HepG2 (cell line): ENCODE data around the gene WDR93. TPM values are rescaled to one million over a fixed set of nuclear protein-coding genes. Genes with fewer than 3 reads are reported as not detected.

Experiments used
- FOSL1 ChIP-seq: sonication (generic); formaldehyde crosslinking; IDR thresholded peaks from 2 replicates; pipeline ENCODE4 v1.9.0; 2021; ENCODE audit warnings: missing genetic modification reagents, borderline replicate concordance
- HMG20B ChIP-seq: conservative IDR thresholded peaks from 2 replicates; pipeline ENCODE4 v1.6.1; 2016; ENCODE audit warnings: missing genetic modification reagents, missing compliant biosample characterization
- HNRNPK ChIP-seq: fragments of 200-400 bp; formaldehyde crosslinking; IDR thresholded peaks from 2 replicates; pipeline ENCODE4 v1.6.1; 2018; ENCODE audit warnings: low read length, low read depth, moderate library complexity, mild to moderate bottlenecking; ENCODE audit not compliant: poor library complexity, severe bottlenecking
- HOXA3 ChIP-seq: sonication (generic); formaldehyde crosslinking; IDR thresholded peaks from 2 replicates; pipeline ENCODE4 v1.5.0; 2020; ENCODE audit warnings: missing genetic modification reagents
- TAF1 ChIP-seq: sonication (generic); formaldehyde crosslinking; IDR thresholded peaks from 2 replicates; pipeline ENCODE4 v1.4.0; 2020; ENCODE audit warnings: missing genetic modification reagents
- TBX2 ChIP-seq: sonication (generic); formaldehyde crosslinking; IDR thresholded peaks from 2 replicates; pipeline ENCODE4 v1.5.0; 2020; ENCODE audit warnings: missing genetic modification reagents, mild to moderate bottlenecking, borderline replicate concordance
- ZKSCAN8 ChIP-seq: IDR thresholded peaks from 2 replicates; pipeline ENCODE4 v1.6.1; 2016; ENCODE audit warnings: borderline replicate concordance, missing genetic modification reagents, missing compliant biosample characterization
- ZNF264 ChIP-seq: sonication (generic); formaldehyde crosslinking; IDR thresholded peaks from 2 replicates; pipeline ENCODE4 v1.4.0; 2020; ENCODE audit warnings: missing genetic modification reagents
- ZNF605 ChIP-seq: sonication (generic); formaldehyde crosslinking; IDR thresholded peaks from 2 replicates; pipeline ENCODE4 v1.8.0; 2022; ENCODE audit warnings: mild to moderate bottlenecking, missing genetic modification reagents
- ZNF747 ChIP-seq: sonication (generic); formaldehyde crosslinking; IDR thresholded peaks from 2 replicates; pipeline ENCODE4 v1.8.1; 2023; ENCODE audit warnings: missing genetic modification reagents, mild to moderate bottlenecking, borderline replicate concordance
- ZNF768 ChIP-seq: sonication (generic); formaldehyde crosslinking; IDR thresholded peaks from 2 replicates; pipeline ENCODE4 v1.4.0; 2020; ENCODE audit warnings: missing genetic modification reagents
- polyA plus RNA-seq, 8 experiments: library from polyadenylated mRNA; depleted of rRNA in 3 of 8; stranded (reverse) in 7 of 8; unstranded in 1 of 8; fragments of >200 nt; fragmentation: Illumina TruSeq in 4 of 8; extraction: Trizol in 4 of 8; gene quantifications; 2 replicates each; pipeline versions ENCODE4 v1.2.1 to v1.2.3, GENCODE V29; 2011 to 2016; ENCODE audit warnings: low read depth in 4 of 8, missing spikeins in 1 of 8, mixed read lengths in 1 of 8; ENCODE audit not compliant: insufficient read depth in 1 of 8
- total RNA-seq, 5 experiments: library from RNA; depleted of rRNA; stranded (reverse); fragments of >200 nt; fragmentation: Illumina TruSeq; extraction: Trizol; gene quantifications; 2 replicates each; pipeline ENCODE4 v1.2.3, GENCODE V29; 2016; ENCODE audit warnings: low read depth in 1 of 5
- TF ChIP-seq, protein P1 (sequence below): sonication (generic); formaldehyde crosslinking; IDR thresholded peaks from 2 replicates; pipeline ENCODE4 v1.4.0; 2020; ENCODE audit warnings: mild to moderate bottlenecking, missing genetic modification reagents
- TF ChIP-seq, protein P2 (sequence below): sonication (generic); formaldehyde crosslinking; IDR thresholded peaks from 2 replicates; pipeline ENCODE4 v1.4.0; 2020; ENCODE audit warnings: missing genetic modification reagents, mild to moderate bottlenecking, borderline replicate concordance
- TF ChIP-seq, protein P3 (sequence below): sonication (generic); formaldehyde crosslinking; IDR thresholded peaks from 2 replicates; pipeline ENCODE4 v1.4.0; 2020; ENCODE audit warnings: mild to moderate bottlenecking, missing genetic modification reagents, borderline replicate concordance

WDR93 gene
- total and polyA plus RNA-seq, 2 of the 13 experiments (the other 11 are each of a cell fraction or from before 2014, with no cell fraction given), result 0.07 TPM; not detected in 1

DNA sequence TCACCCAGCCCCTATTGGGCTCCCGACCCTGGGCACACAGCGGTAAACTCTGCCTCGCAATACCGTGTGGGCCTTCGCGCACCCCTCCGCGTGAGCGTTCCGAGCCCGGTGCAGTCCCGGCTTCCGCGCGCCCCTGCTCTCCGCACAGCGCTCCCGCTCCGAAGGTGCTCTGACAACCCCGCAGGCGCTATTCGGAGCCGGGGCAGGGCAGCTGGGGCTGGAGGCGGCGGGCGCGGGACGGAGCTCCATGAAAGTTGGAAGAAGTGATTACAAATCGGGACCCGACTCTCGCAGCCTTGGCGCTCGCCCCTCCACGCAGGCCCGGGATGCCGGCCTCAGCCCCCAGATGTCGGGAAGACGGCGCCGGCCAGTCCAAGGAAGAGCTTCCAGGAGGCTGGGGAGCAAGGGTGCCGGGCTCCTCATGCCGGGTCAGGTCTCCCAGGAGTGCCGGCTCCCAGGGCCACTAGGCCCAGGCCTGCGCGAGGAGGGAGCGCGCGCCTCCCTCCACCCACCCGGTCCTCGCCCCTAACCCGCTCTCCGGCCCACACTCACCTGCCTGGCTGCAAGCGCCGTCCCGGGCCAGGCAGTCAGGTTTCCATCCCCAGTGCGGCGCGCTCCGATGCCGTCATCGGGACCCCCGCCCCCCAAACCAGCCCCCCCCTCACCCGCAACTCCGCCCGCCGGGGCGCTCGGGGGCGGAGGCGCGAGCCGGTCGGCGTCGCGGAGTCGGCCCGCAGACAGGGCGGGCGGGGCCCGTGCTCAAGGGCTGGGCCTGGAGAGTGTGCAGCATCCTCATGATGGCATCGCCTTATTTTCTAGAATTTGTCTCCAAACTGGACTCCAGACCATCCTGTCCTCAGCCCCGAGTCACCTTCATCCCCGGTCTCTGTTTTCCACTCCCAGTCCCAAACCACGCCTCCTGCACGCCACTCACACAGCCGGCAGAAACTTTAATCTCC, 35.5 kb upstream of the WDR93 start, which contains the start of gene KIF7 (continued):
- no peak for TF ChIP-seq ZKSCAN8 (CRISPR knock-in tag)
- TF ChIP-seq FOSL1 (CRISPR knock-in tag), result no peak
- TF ChIP-seq ZNF747 (CRISPR knock-in tag), result 0 out of 2 replicates have a peak, but pooled peaks have one; percentile 33
- TF ChIP-seq, protein P1, sequence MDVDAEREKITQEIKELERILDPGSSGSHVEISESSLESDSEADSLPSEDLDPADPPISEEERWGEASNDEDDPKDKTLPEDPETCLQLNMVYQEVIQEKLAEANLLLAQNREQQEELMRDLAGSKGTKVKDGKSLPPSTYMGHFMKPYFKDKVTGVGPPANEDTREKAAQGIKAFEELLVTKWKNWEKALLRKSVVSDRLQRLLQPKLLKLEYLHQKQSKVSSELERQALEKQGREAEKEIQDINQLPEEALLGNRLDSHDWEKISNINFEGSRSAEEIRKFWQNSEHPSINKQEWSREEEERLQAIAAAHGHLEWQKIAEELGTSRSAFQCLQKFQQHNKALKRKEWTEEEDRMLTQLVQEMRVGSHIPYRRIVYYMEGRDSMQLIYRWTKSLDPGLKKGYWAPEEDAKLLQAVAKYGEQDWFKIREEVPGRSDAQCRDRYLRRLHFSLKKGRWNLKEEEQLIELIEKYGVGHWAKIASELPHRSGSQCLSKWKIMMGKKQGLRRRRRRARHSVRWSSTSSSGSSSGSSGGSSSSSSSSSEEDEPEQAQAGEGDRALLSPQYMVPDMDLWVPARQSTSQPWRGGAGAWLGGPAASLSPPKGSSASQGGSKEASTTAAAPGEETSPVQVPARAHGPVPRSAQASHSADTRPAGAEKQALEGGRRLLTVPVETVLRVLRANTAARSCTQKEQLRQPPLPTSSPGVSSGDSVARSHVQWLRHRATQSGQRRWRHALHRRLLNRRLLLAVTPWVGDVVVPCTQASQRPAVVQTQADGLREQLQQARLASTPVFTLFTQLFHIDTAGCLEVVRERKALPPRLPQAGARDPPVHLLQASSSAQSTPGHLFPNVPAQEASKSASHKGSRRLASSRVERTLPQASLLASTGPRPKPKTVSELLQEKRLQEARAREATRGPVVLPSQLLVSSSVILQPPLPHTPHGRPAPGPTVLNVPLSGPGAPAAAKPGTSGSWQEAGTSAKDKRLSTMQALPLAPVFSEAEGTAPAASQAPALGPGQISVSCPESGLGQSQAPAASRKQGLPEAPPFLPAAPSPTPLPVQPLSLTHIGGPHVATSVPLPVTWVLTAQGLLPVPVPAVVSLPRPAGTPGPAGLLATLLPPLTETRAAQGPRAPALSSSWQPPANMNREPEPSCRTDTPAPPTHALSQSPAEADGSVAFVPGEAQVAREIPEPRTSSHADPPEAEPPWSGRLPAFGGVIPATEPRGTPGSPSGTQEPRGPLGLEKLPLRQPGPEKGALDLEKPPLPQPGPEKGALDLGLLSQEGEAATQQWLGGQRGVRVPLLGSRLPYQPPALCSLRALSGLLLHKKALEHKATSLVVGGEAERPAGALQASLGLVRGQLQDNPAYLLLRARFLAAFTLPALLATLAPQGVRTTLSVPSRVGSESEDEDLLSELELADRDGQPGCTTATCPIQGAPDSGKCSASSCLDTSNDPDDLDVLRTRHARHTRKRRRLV (CRISPR knock-in tag), result no peak
- TF ChIP-seq ZNF264 (CRISPR knock-in tag), result no peak
- TF ChIP-seq, protein P2, sequence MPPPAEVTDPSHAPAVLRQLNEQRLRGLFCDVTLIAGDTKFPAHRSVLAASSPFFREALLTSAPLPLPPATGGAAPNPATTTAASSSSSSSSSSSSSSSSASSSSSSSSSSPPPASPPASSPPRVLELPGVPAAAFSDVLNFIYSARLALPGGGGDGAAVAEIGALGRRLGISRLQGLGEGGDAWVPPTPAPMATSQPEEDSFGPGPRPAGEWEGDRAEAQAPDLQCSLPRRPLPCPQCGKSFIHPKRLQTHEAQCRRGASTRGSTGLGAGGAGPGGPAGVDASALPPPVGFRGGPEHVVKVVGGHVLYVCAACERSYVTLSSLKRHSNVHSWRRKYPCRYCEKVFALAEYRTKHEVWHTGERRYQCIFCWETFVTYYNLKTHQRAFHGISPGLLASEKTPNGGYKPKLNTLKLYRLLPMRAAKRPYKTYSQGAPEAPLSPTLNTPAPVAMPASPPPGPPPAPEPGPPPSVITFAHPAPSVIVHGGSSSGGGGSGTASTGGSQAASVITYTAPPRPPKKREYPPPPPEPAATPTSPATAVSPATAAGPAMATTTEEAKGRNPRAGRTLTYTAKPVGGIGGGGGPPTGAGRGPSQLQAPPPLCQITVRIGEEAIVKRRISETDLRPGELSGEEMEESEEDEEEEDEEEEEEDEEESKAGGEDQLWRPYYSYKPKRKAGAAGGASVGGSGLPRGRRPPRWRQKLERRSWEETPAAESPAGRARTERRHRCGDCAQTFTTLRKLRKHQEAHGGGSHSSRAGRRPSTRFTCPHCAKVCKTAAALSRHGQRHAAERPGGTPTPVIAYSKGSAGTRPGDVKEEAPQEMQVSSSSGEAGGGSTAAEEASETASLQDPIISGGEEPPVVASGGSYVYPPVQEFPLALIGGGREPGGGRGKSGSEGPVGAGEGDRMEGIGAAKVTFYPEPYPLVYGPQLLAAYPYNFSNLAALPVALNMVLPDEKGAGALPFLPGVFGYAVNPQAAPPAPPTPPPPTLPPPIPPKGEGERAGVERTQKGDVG, result no peak
- TF ChIP-seq, protein P3, sequence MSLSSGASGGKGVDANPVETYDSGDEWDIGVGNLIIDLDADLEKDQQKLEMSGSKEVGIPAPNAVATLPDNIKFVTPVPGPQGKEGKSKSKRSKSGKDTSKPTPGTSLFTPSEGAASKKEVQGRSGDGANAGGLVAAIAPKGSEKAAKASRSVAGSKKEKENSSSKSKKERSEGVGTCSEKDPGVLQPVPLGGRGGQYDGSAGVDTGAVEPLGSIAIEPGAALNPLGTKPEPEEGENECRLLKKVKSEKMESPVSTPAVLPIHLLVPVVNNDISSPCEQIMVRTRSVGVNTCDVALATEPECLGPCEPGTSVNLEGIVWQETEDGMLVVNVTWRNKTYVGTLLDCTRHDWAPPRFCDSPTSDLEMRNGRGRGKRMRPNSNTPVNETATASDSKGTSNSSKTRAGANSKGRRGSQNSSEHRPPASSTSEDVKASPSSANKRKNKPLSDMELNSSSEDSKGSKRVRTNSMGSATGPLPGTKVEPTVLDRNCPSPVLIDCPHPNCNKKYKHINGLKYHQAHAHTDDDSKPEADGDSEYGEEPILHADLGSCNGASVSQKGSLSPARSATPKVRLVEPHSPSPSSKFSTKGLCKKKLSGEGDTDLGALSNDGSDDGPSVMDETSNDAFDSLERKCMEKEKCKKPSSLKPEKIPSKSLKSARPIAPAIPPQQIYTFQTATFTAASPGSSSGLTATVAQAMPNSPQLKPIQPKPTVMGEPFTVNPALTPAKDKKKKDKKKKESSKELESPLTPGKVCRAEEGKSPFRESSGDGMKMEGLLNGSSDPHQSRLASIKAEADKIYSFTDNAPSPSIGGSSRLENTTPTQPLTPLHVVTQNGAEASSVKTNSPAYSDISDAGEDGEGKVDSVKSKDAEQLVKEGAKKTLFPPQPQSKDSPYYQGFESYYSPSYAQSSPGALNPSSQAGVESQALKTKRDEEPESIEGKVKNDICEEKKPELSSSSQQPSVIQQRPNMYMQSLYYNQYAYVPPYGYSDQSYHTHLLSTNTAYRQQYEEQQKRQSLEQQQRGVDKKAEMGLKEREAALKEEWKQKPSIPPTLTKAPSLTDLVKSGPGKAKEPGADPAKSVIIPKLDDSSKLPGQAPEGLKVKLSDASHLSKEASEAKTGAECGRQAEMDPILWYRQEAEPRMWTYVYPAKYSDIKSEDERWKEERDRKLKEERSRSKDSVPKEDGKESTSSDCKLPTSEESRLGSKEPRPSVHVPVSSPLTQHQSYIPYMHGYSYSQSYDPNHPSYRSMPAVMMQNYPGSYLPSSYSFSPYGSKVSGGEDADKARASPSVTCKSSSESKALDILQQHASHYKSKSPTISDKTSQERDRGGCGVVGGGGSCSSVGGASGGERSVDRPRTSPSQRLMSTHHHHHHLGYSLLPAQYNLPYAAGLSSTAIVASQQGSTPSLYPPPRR (CRISPR knock-in tag), result no peak
- 0 out of 2 replicates have a peak, but pooled peaks have one; percentile 46 for TF ChIP-seq TBX2 (CRISPR knock-in tag)
- TF ChIP-seq HOXA3 (CRISPR knock-in tag), result peak; percentile 38
- no peak for TF ChIP-seq HMG20B (CRISPR knock-in tag)
- 0 out of 2 replicates have a peak, but pooled peaks have one; percentile 40 for TF ChIP-seq ZNF768 (CRISPR knock-in tag)
- TF ChIP-seq TAF1 (CRISPR knock-in tag), result no peak
- peak; percentile 57; the same call in 1 of the 2 replicates for TF ChIP-seq ZNF605 (CRISPR knock-in tag)
- TF ChIP-seq HNRNPK, result peak; percentile 65
